Measurements from ENCODE around the gene HOXC6.
A peak's percentile ranks its signal among the peaks of the same experiment; 100 is the strongest.

HOXC6 gene

GRCh38 chr12:54004063-54004840 lies 24.0 kb upstream of the HOXC6 start:
- no peak overlapping the region for H2BK5ac ChIP-seq (ENCODE audit: low read depth, low read length, poor library complexity, severe bottlenecking)
- WGBS: 70% methylated on average over 14 of the region's 20 CpGs
- H3K27me3 ChIP-seq (ENCODE audit: control insufficient read depth in 1 of 2, insufficient read depth in 1 of 2, low read length in 2 of 2): no peaks in the 10 kb centered on the region
- peak overlapping the region; percentile 30 for H2AFZ ChIP-seq (ENCODE audit: low read depth, low read length)
- H3K79me1 ChIP-seq (replicated peaks; ENCODE audit: low read length, poor library complexity, severe bottlenecking): no peaks in the 10 kb centered on the region
- no peak overlapping the region for H2BK15ac ChIP-seq (ENCODE audit: low read depth, poor library complexity, severe bottlenecking)
- peak overlapping the region in 1 of 2 experiments; percentile 67 for H3K4ac ChIP-seq (ENCODE audit: low read depth in 1 of 2, low read length in 2 of 2)
- H3K4me3 ChIP-seq (ENCODE audit: insufficient read depth in 1 of 2, low read depth in 1 of 2, low read length in 2 of 2): peak overlapping the region in 1 of 2 experiments; percentile 86
- no peak for DNase-seq
- no peaks in the 10 kb centered on the region for H3K9me3 ChIP-seq (ENCODE audit: control insufficient read depth, low read length)
- no peak overlapping the region for H4K91ac ChIP-seq (ENCODE audit: low read length)
- peak overlapping the region; percentile 76 for H3K4me2 ChIP-seq (ENCODE audit: low read length, poor library complexity, severe bottlenecking)
- H3K14ac ChIP-seq (ENCODE audit: low read length in 2 of 2): no peak overlapping the region
- H3K27ac ChIP-seq (ENCODE audit: low read length, poor library complexity, severe bottlenecking): peak overlapping the region; percentile 73
- peak overlapping the region in 1 of 2 experiments; percentile 23 for H3K23ac ChIP-seq (ENCODE audit: low read length in 2 of 2)
- H2BK12ac ChIP-seq (ENCODE audit: low read length in 2 of 2): peak overlapping the region; percentile 4 to 11
- H2BK120ac ChIP-seq (ENCODE audit: low read depth, low read length): peak overlapping the region; percentile 24
- H4K8ac ChIP-seq (ENCODE audit: low read length): no peak overlapping the region
- peak overlapping the region; percentile 98 for H3K9ac ChIP-seq (ENCODE audit: low read length)
- H3K36me3 ChIP-seq (ENCODE audit: control insufficient read depth in 1 of 2, insufficient read depth in 2 of 2, low read depth in 1 of 2, low read length in 2 of 2): peaks cover 0 to 3% of the 10 kb centered on the region in 2 experiments
- peaks cover 36% of the 10 kb centered on the region for H3K4me1 ChIP-seq (ENCODE audit: control insufficient read depth, insufficient read depth, low read depth, low read length)
- H2AK5ac ChIP-seq (ENCODE audit: low read length, severe bottlenecking): peak overlapping the region; percentile 76
- peak overlapping the region in 1 of 2 experiments; percentile 76 for H3K18ac ChIP-seq (ENCODE audit: low read depth in 1 of 2, low read length in 2 of 2)

DNA sequence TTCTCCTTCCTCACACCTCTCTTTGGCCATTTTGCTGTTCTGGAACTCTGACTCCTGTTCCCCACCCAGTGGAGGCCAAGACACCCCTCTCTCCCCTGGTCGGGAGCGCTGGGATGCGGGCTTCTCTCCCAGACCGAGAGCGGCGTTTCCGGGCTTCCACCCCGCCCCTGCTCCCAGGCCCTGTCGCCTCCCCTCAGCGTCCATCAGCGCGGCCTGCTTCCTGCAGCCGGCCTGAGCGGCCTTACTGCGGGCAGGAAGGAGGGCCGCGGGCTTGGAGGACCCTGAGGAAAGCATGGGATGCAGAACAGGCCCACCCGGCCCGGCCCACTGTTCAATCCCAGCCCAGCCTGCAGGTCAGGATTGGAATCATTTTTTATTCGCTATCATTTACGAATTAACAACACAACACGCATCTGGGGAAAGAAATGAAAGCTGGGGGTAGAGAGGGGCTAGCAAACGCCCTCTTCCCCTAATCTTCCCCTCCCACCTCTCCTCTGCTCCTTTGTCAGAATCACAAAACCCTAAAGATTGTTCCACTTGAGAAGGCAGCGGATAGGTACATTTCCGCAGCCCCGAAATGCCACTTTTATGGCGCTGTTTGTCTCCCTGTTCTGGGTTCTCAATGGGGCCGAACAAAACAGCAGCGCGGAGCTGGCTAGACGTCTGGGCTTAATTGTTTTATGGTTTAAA lies 23.3 kb upstream of the HOXC6 start:
- H3K4me3 ChIP-seq (ENCODE audit: insufficient read depth in 1 of 2, low read depth in 1 of 2, low read length in 2 of 2): peak overlapping the region; percentile 31 to 86
- H2BK5ac ChIP-seq (ENCODE audit: low read depth, low read length, poor library complexity, severe bottlenecking): no peak overlapping the region
- H2BK15ac ChIP-seq (ENCODE audit: low read depth, poor library complexity, severe bottlenecking): no peak overlapping the region
- 12% methylated on average over 31 of the region's 31 CpGs for WGBS
- H3K36me3 ChIP-seq (ENCODE audit: control insufficient read depth in 1 of 2, insufficient read depth in 2 of 2, low read depth in 1 of 2, low read length in 2 of 2): peaks cover 0 to 3% of the 10 kb centered on the region in 2 experiments
- peak overlapping the region; percentile 81 for H3K27ac ChIP-seq (ENCODE audit: low read length, poor library complexity, severe bottlenecking)
- peaks cover 36% of the 10 kb centered on the region for H3K4me1 ChIP-seq (ENCODE audit: control insufficient read depth, insufficient read depth, low read depth, low read length)
- H3K18ac ChIP-seq (ENCODE audit: low read depth in 1 of 2, low read length in 2 of 2): peak overlapping the region; percentile 76 to 85
- peak overlapping the region; percentile 30 for H2AFZ ChIP-seq (ENCODE audit: low read depth, low read length)
- peak overlapping the region; percentile 98 for H3K9ac ChIP-seq (ENCODE audit: low read length)
- H3K27me3 ChIP-seq (ENCODE audit: control insufficient read depth in 1 of 2, insufficient read depth in 1 of 2, low read length in 2 of 2): no peaks in the 10 kb centered on the region
- H4K91ac ChIP-seq (ENCODE audit: low read length): no peak overlapping the region
- H3K9me3 ChIP-seq (ENCODE audit: control insufficient read depth, low read length): no peaks in the 10 kb centered on the region
- peak; percentile 68 for DNase-seq
- no peak overlapping the region for H3K23ac ChIP-seq (ENCODE audit: low read length in 2 of 2)
- H2AK5ac ChIP-seq (ENCODE audit: low read length, severe bottlenecking): peak overlapping the region; percentile 76
- no peak overlapping the region for H3K14ac ChIP-seq (ENCODE audit: low read length in 2 of 2)
- H2BK12ac ChIP-seq (ENCODE audit: low read length in 2 of 2): peak overlapping the region; percentile 23 to 42
- no peak overlapping the region for H2BK120ac ChIP-seq (ENCODE audit: low read depth, low read length)
- peak overlapping the region; percentile 91 for H4K8ac ChIP-seq (ENCODE audit: low read length)
- peak overlapping the region; percentile 67 to 85 for H3K4ac ChIP-seq (ENCODE audit: low read depth in 1 of 2, low read length in 2 of 2)
- no peaks in the 10 kb centered on the region for H3K79me1 ChIP-seq (replicated peaks; ENCODE audit: low read length, poor library complexity, severe bottlenecking)
- H3K4me2 ChIP-seq (ENCODE audit: low read length, poor library complexity, severe bottlenecking): peak overlapping the region; percentile 76

DNA sequence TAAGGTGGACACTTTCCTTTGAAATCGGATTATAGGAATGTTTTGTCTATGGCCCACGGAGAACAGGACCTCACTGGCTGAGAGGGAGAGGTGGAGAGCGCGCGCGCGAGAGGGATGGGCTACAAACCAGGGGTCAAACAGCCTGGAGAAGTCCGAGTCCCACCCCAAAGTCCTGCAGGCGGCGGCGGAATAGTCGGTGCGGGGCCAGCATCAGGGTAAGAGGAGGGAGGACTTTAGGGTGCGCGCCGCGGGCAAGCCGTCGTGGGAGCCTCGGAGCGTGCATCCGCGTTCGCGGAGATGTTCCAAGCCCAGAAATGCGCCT lies 22.7 kb upstream of the HOXC6 start:
- Histone ChIP-seq H4K8ac (ENCODE audit: low read length) (peak overlapping the region; percentile 91), H3K18ac (ENCODE audit: low read depth in 1 of 2, low read length in 2 of 2) (peak overlapping the region; percentile 58 to 76), H3K27ac (ENCODE audit: low read length, poor library complexity, severe bottlenecking) (peak overlapping the region; percentile 81), H2BK120ac (ENCODE audit: low read depth, low read length) (peak overlapping the region; percentile 57), H3K79me1 (replicated peaks; ENCODE audit: low read length, poor library complexity, severe bottlenecking) (no peaks in the 10 kb centered on the region), H2BK5ac (ENCODE audit: low read depth, low read length, poor library complexity, severe bottlenecking) (no peak overlapping the region), H3K4ac (ENCODE audit: low read depth in 1 of 2, low read length in 2 of 2) (peak overlapping the region; percentile 21 to 76), H3K9me3 (ENCODE audit: control insufficient read depth, low read length) (no peaks in the 10 kb centered on the region), H2BK12ac (ENCODE audit: low read length in 2 of 2) (peak overlapping the region; percentile 42 to 76), H3K27me3 (ENCODE audit: control insufficient read depth in 1 of 2, insufficient read depth in 1 of 2, low read length in 2 of 2) (no peaks in the 10 kb centered on the region), H3K14ac (ENCODE audit: low read length in 2 of 2) (no peak overlapping the region), H2BK15ac (ENCODE audit: low read depth, poor library complexity, severe bottlenecking) (peak overlapping the region; percentile 41), H3K23ac (ENCODE audit: low read length in 2 of 2) (peak overlapping the region; percentile 61 to 68), H3K4me2 (ENCODE audit: low read length, poor library complexity, severe bottlenecking) (peak overlapping the region; percentile 76), H3K4me3 (ENCODE audit: insufficient read depth in 1 of 2, low read depth in 1 of 2, low read length in 2 of 2) (peak overlapping the region; percentile 42 to 86), H4K91ac (ENCODE audit: low read length) (no peak overlapping the region), H2AK5ac (ENCODE audit: low read length, severe bottlenecking) (no peak overlapping the region), H3K36me3 (ENCODE audit: control insufficient read depth in 1 of 2, insufficient read depth in 2 of 2, low read depth in 1 of 2, low read length in 2 of 2) (peaks cover 0 to 3% of the 10 kb centered on the region in 2 experiments), H2AFZ (ENCODE audit: low read depth, low read length) (no peak overlapping the region), H3K4me1 (ENCODE audit: control insufficient read depth, insufficient read depth, low read depth, low read length) (peaks cover 36% of the 10 kb centered on the region), H3K9ac (ENCODE audit: low read length) (peak overlapping the region; percentile 98)
- WGBS: 10% methylated on average over 25 of the region's 26 CpGs
- DNase-seq: peak; percentile 43

Measured in mesenchymal stem cell (in vitro differentiated cells and primary cell).